ENCODE measurements around the gene ZBTB8A.

- TF ChIP-seq CTCF (IDR thresholded peaks at IDR 0.05) (no peak), POLR2A (IDR thresholded peaks at IDR 0.05) (no peak)
These were observed 60.8 kb downstream of the ZBTB8A start for GRCh38 chr1:32600034-32600433.

Data from adrenal gland (tissue), 5 donors.